SK-N-MC (cell line): ENCODE measurements around the gene FKBP10.

ENCODE experiments used
- DNase-seq: peaks from one replicate; pipeline ENCODE4 v3.0.0-alpha.2; 2011; ENCODE audit warnings: low read depth, low spot score
- H3K27ac ChIP-seq: fragments of 200-600 bp; sonication (generic); 2 replicates; pipeline ENCODE4 v1.5.1; 2016; ENCODE audit warnings: mixed run types
- H3K36me3 ChIP-seq: fragments of 200-600 bp; sonication (generic); 2 replicates; pipeline ENCODE4 v1.6.1; 2017; ENCODE audit warnings: antibody characterized with exemption, low read length, mixed read lengths; ENCODE audit not compliant: insufficient read depth
- H3K4me3 ChIP-seq: fragments of 200-600 bp; sonication (generic); 2 replicates; pipeline ENCODE4 v1.5.1; 2016
- H3K9ac ChIP-seq: fragments of 200-600 bp; sonication (generic); 2 replicates; pipeline ENCODE4 v1.8.0; 2017; ENCODE audit warnings: mixed run types, mixed read lengths; ENCODE audit not compliant: insufficient read length
- H3K9me3 ChIP-seq: fragments of 200-600 bp; sonication (generic); 2 replicates; pipeline ENCODE4 v1.6.1; 2017; ENCODE audit warnings: low read depth, mild to moderate bottlenecking, antibody characterized with exemption, low read length, moderate library complexity, mixed read lengths
- EZH2 ChIP-seq: fragments of 200-600 bp; sonication (generic); IDR thresholded peaks from one replicate; pipeline ENCODE4 v1.6.1; 2017; ENCODE audit warnings: antibody characterized with exemption
- FOXP2 ChIP-seq: optimal IDR thresholded peaks from 2 replicates; pipeline ENCODE3; 2011; ENCODE audit warnings: mild to moderate bottlenecking, moderate library complexity; ENCODE audit not compliant: insufficient read depth; ENCODE audit errors: extremely low read length, control extremely low read depth
- POLR2AphosphoS5 ChIP-seq: IDR thresholded peaks from 2 replicates; pipeline ENCODE4 v1.6.1; 2012; ENCODE audit warnings: mild to moderate bottlenecking, low read depth, low read length, borderline replicate concordance

FKBP10 gene

DNA sequence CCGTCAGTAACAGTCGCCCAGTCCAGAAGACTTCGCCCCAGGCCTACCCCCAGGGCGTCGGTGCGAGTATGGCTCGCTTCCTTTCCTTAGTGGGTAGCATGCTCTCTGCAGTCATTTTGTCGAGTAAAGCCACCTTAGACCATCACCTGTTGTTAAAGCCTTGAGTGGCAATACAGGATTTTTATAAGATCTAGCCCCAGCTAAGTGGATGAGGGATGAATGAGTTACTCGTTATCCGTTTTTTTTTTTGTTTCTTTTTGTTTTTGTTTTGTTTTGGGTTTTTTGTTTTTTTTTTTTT lies 52.7 kb downstream of the FKBP10 start:
- H3K4me3 ChIP-seq: peak overlapping the region; percentile 82
- peak overlapping the region; percentile 23 for H3K9ac ChIP-seq
- DNase-seq: peak; percentile 16

DNA sequence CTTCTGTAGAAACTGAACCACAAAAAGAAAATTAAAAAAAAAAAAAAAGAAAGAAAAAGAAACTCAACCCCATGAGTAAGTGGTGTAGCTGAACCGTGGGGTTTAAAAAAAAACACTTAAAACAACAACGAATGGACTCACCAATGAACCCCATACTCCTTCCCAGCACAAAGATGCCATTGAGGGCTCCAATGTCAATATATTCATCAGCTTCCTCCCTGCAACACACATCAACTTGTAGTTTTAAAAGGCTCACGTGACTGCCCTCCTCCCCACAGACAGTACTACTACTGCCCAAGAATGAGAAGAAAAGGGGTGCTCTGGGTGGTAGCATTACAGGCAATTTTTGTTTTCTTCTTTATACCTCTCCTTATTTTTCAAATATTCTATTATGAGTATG lies 55.8 kb downstream of the FKBP10 start:
- no peak overlapping the region for H3K4me3 ChIP-seq
- H3K27ac ChIP-seq: peak overlapping the region; percentile 77
- no peak for DNase-seq
- H3K9ac ChIP-seq: no peak overlapping the region
- H3K36me3 ChIP-seq: peaks cover 64% of the 10 kb centered on the region
- TF ChIP-seq FOXP2 (no peak), POLR2AphosphoS5 (no peak), EZH2 (no peak)
- H3K9me3 ChIP-seq: no peaks in the 10 kb centered on the region

More for the DNA sequence above, 52.7 kb downstream of the FKBP10 start:
- H3K9me3 ChIP-seq: no peaks in the 10 kb centered on the region
- H3K36me3 ChIP-seq: peaks cover 36% of the 10 kb centered on the region
- 0 out of 2 replicates have a peak overlapping the region, but pooled peaks have one; percentile 60 for H3K27ac ChIP-seq
- peak; percentile 79; the same call in 1 of the 2 replicates for TF ChIP-seq POLR2AphosphoS5
- no peak for TF ChIP-seq FOXP2

DNA sequence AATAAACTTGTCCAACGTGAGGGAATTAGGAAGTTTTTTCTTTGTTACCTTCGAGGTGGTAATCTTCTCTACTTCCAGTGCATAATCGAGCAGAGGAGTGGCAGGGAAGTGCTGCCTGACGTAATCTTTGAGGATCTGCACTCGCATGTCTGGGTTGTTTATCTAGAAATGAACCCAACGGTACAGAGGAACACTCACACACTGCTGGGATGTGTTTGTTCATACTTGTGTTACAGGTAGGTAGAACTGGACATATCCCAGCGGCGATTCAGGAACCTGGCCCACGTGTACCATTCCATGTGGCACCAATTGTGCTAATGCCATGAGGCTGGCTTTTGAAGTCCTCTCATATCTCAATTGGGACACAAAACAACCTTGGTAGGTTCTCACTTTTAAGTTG lies 56.6 kb downstream of the FKBP10 start:
- Histone ChIP-seq H3K9ac (no peak overlapping the region), H3K36me3 (peaks cover 72% of the 10 kb centered on the region), H3K27ac (peak overlapping the region; percentile 77), H3K4me3 (no peak overlapping the region), H3K9me3 (no peaks in the 10 kb centered on the region)
- DNase-seq: no peak
- TF ChIP-seq FOXP2 (no peak), EZH2 (no peak), POLR2AphosphoS5 (no peak)

DNA sequence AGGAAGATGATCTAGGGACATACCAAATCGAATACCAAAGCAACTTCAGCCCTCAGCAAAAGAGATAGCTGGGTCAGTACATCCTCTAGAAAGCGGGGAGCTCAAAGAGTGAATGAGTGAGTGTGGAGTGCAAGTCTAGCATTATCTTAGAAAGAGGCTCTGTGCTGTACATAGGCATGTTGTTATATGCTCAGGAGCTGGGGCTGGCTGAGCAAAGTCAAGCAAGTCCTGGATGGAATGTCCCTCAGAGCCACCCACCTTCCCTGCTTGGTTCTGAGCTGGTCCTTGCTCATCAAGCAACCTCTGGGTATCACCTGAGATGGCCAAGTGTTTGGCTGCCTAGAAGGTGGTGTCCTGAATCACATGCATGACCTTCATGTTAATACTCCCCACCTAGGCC lies 57.3 kb downstream of the FKBP10 start:
- no peak overlapping the region for H3K27ac ChIP-seq
- peaks cover 77% of the 10 kb centered on the region for H3K36me3 ChIP-seq
- DNase-seq: no peak
- no peak overlapping the region for H3K4me3 ChIP-seq
- H3K9me3 ChIP-seq: no peaks in the 10 kb centered on the region
- TF ChIP-seq EZH2 (no peak), FOXP2 (no peak), POLR2AphosphoS5 (no peak)
- no peak overlapping the region for H3K9ac ChIP-seq

DNA sequence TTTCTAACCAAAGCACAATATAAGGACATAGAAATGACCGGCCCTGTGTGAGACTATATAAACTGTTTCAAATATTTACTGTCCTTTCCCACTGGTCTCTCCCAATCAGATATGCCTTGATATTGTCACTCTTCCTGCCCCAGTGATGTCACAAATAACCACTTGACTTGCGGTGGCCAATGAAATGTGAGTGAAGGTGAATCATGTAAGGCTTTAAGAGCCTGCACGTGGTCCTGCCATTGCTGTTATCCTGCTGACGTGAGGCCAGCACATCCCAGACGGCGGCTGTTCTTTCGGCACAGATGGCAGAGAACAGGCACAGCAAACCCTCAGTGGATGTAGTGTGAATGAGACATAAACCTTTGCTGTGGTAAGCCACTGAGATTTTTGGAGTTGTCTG lies 57.8 kb downstream of the FKBP10 start:
- Histone ChIP-seq H3K36me3 (peaks cover 77% of the 10 kb centered on the region), H3K4me3 (no peak overlapping the region), H3K9ac (no peak overlapping the region), H3K9me3 (no peaks in the 10 kb centered on the region), H3K27ac (0 out of 2 replicates have a peak overlapping the region, but pooled peaks have one; percentile 4)
- DNase-seq: no peak
- TF ChIP-seq FOXP2 (no peak), EZH2 (no peak), POLR2AphosphoS5 (no peak; the same call in 1 of the 2 replicates)

DNA sequence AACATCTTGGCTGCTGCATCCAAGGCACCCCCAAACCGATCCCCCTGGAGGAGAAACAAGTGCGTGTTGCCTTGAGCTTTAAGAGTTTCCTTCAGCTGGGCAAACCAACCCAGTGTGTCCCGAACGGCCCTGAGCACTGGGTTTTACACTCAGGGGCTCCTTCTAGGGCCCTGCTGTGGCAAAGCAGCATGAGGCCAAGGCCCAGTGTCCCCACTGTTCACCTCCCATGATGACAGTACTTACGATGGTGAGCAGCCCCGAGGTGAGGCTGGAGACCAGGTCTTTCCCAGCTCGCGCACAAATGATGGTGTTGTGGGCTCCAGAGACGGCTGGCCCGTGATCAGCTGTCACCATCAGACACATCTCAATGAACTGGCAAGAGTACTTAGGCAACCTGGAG lies 59.0 kb downstream of the FKBP10 start:
- H3K27ac ChIP-seq: no peak overlapping the region
- H3K4me3 ChIP-seq: no peak overlapping the region
- no peak overlapping the region for H3K9ac ChIP-seq
- H3K9me3 ChIP-seq: no peaks in the 10 kb centered on the region
- no peak for DNase-seq
- H3K36me3 ChIP-seq: peaks cover 74% of the 10 kb centered on the region
- TF ChIP-seq POLR2AphosphoS5: no peak
- TF ChIP-seq EZH2: no peak
- TF ChIP-seq FOXP2: no peak
